22Rv1 (cell line): ENCODE results near the gene TNS2.

Experiments used
- CTCF ChIP-seq: fragments of 450-650 bp; IDR thresholded peaks from 2 replicates; pipeline ENCODE4 v1.5.1; 2017; ENCODE audit warnings: mild to moderate bottlenecking
- ZFX ChIP-seq: fragments of 450-650 bp; IDR thresholded peaks from 2 replicates; pipeline ENCODE4 v1.6.1; 2017; ENCODE audit warnings: antibody characterized with exemption, borderline replicate concordance

- TF ChIP-seq CTCF (no peak), ZFX (no peak)
Measured at GRCh38 chr12:53067074-53067992, 17.5 kb downstream of the TNS2 start.
